ENCODE data around the gene SDHA.
"Not testable (repeated sequence)": the region's sequence is repeated elsewhere in the genome, so short reads cannot be mapped to it uniquely, and the experiment has no call there.

SDHA gene

GRCh38 chr5:264338-264737, 46.2 kb downstream of the SDHA start:
- DNase-seq = no peak

GRCh38 chr5:266311-267026, 48.3 kb downstream of the SDHA start:
- not testable (repeated sequence) for DNase-seq

- DNase-seq = no peak
These were observed 49.6 kb downstream of the SDHA start for GRCh38 chr5:267716-268115.

GRCh38 chr5:270340-270739, 52.2 kb downstream of the SDHA start:
- DNase-seq = no peak

- DNase-seq = not testable (repeated sequence)
These were observed 53.7 kb downstream of the SDHA start for GRCh38 chr5:271828-272167.

GRCh38 chr5:273091-273490, 55.0 kb downstream of the SDHA start:
- not testable (repeated sequence) for DNase-seq

- not testable (repeated sequence) for DNase-seq
These were observed 55.4 kb downstream of the SDHA start for GRCh38 chr5:273491-273890.

- not testable (repeated sequence) for DNase-seq
These were observed 56.2 kb downstream of the SDHA start for GRCh38 chr5:274346-274745.

GRCh38 chr5:278646-279045, 60.5 kb downstream of the SDHA start:
- DNase-seq = no peak

- DNase-seq = not testable (repeated sequence)
These were observed 61.0 kb downstream of the SDHA start for GRCh38 chr5:279051-279665.

GRCh38 chr5:285991-286557, 68.0 kb downstream of the SDHA start:
- DNase-seq = no peak

- not testable (repeated sequence) for DNase-seq
These were observed 72.1 kb downstream of the SDHA start for GRCh38 chr5:290200-290599.

GRCh38 chr5:291345-291744, 73.2 kb downstream of the SDHA start:
- not testable (repeated sequence) for DNase-seq

GRCh38 chr5:294788-295187, 76.7 kb downstream of the SDHA start:
- DNase-seq = not testable (repeated sequence)

- DNase-seq = not testable (repeated sequence)
These were observed 78.1 kb downstream of the SDHA start for GRCh38 chr5:296207-296606.

GRCh38 chr5:296954-297353, 78.8 kb downstream of the SDHA start:
- not testable (repeated sequence) for DNase-seq

GRCh38 chr5:297448-297847, 79.3 kb downstream of the SDHA start:
- DNase-seq = not testable (repeated sequence)

GRCh38 chr5:297991-298736, 80.0 kb downstream of the SDHA start:
- DNase-seq = not testable (repeated sequence)

- DNase-seq = no peak
These were observed 80.6 kb downstream of the SDHA start for GRCh38 chr5:298737-299125.

GRCh38 chr5:299921-300320, 81.8 kb downstream of the SDHA start:
- not testable (repeated sequence) for DNase-seq

- DNase-seq = not testable (repeated sequence)
These were observed 82.7 kb downstream of the SDHA start for GRCh38 chr5:300691-301435.

- not testable (repeated sequence) for DNase-seq
These were observed 84.3 kb downstream of the SDHA start for GRCh38 chr5:302416-302815.

GRCh38 chr5:302966-303365, 84.8 kb downstream of the SDHA start:
- DNase-seq = no peak
